T-helper 2 cell treated with Interferon-gamma antibody and Interleukin-4, amounts not matched to agents 5 μg/mL and 100 μg/mL, for 36 hours (primary cell): ENCODE results near the gene BICDL2.
A peak's percentile ranks its signal among the peaks of the same experiment; 100 is the strongest.
"Not testable (repeated sequence)": the region's sequence is repeated elsewhere in the genome, so short reads cannot be mapped to it uniquely, and the experiment has no call there.

Source experiments
- DNase-seq: peaks from one replicate; pipeline ENCODE4 v3.0.0; 2021; ENCODE audit warnings: low spot score
- H3K27ac Mint-ChIP-seq: one replicate; pipeline ENCODE4 v1.8.0; 2021; ENCODE audit warnings: mild to moderate bottlenecking, mixed read lengths
- H3K27me3 Mint-ChIP-seq: one replicate; pipeline ENCODE4 v1.8.0; 2021; ENCODE audit warnings: low read depth, mixed read lengths
- H3K36me3 Mint-ChIP-seq: one replicate; pipeline ENCODE4 v1.8.0; 2021; ENCODE audit warnings: low read depth, mixed read lengths
- H3K4me1 Mint-ChIP-seq: one replicate; pipeline ENCODE4 v1.8.0; 2021; ENCODE audit warnings: low read depth, mixed read lengths
- H3K4me3 Mint-ChIP-seq: one replicate; pipeline ENCODE4 v1.8.0; 2022; ENCODE audit warnings: mild to moderate bottlenecking, moderate library complexity, mixed read lengths
- H3K9me3 Mint-ChIP-seq: one replicate; pipeline ENCODE4 v1.8.0; 2021; ENCODE audit warnings: mixed read lengths

The BICDL2 gene

GRCh38 chr16:3072148-3072547, 35.4 kb upstream of the BICDL2 start:
- not testable (repeated sequence) for H3K27me3 Mint-ChIP-seq, DNase-seq, H3K9me3 Mint-ChIP-seq
- Mint-ChIP-seq H3K4me3 (peak overlapping the region; percentile 70), H3K36me3 (peaks cover 66% of the 10 kb centered on the region), H3K4me1 (peaks cover 72% of the 10 kb centered on the region), H3K27ac (peak overlapping the region; percentile 93)

GRCh38 chr16:3071655-3072054, 34.9 kb upstream of the BICDL2 start:
- H3K9me3 Mint-ChIP-seq = no peaks in the 10 kb centered on the region
- H3K4me3 Mint-ChIP-seq = peak overlapping the region; percentile 70
- H3K27me3 Mint-ChIP-seq = no peaks in the 10 kb centered on the region
- H3K36me3 Mint-ChIP-seq = peaks cover 64% of the 10 kb centered on the region
- no peak for DNase-seq
- peak overlapping the region; percentile 93 for H3K27ac Mint-ChIP-seq
- H3K4me1 Mint-ChIP-seq = peaks cover 67% of the 10 kb centered on the region

GRCh38 chr16:3070608-3071111, 33.9 kb upstream of the BICDL2 start:
- Mint-ChIP-seq H3K4me1 (peaks cover 59% of the 10 kb centered on the region), H3K9me3 (no peaks in the 10 kb centered on the region), H3K4me3 (peak overlapping the region; percentile 100), H3K36me3 (peaks cover 73% of the 10 kb centered on the region), H3K27ac (peak overlapping the region; percentile 93), H3K27me3 (no peaks in the 10 kb centered on the region)
- DNase-seq = no peak

- H3K36me3 Mint-ChIP-seq = peaks cover 67% of the 10 kb centered on the region
- DNase-seq, H3K27me3 Mint-ChIP-seq, H3K9me3 Mint-ChIP-seq: not testable (repeated sequence)
- peak overlapping the region; percentile 100 for H3K4me3 Mint-ChIP-seq
- H3K27ac Mint-ChIP-seq = peak overlapping the region; percentile 93
- H3K4me1 Mint-ChIP-seq = peaks cover 58% of the 10 kb centered on the region
Measured at GRCh38 chr16:3069146-3069545, 32.4 kb upstream of the BICDL2 start.

GRCh38 chr16:3068487-3068886, 31.7 kb upstream of the BICDL2 start:
- peak overlapping the region; percentile 100 for H3K4me3 Mint-ChIP-seq
- H3K4me1 Mint-ChIP-seq = peaks cover 55% of the 10 kb centered on the region
- peaks cover 60% of the 10 kb centered on the region for H3K36me3 Mint-ChIP-seq

GRCh38 chr16:3066440-3066748, 29.6 kb upstream of the BICDL2 start:
- H3K4me1 Mint-ChIP-seq = peaks cover 55% of the 10 kb centered on the region
- no peak for DNase-seq
- peak overlapping the region; percentile 98 for H3K27ac Mint-ChIP-seq
- peaks cover 62% of the 10 kb centered on the region for H3K36me3 Mint-ChIP-seq
- H3K27me3 Mint-ChIP-seq = no peaks in the 10 kb centered on the region
- peak overlapping the region; percentile 100 for H3K4me3 Mint-ChIP-seq
- peaks cover 4% of the 10 kb centered on the region for H3K9me3 Mint-ChIP-seq

More at GRCh38 chr16:3068487-3068886, 31.7 kb upstream of the BICDL2 start:
- no peaks in the 10 kb centered on the region for H3K9me3 Mint-ChIP-seq
- no peaks in the 10 kb centered on the region for H3K27me3 Mint-ChIP-seq
- DNase-seq = no peak
- H3K27ac Mint-ChIP-seq = peak overlapping the region; percentile 95

- peak overlapping the region; percentile 98 for H3K27ac Mint-ChIP-seq
- H3K36me3 Mint-ChIP-seq = peaks cover 59% of the 10 kb centered on the region
- H3K27me3 Mint-ChIP-seq = no peaks in the 10 kb centered on the region
- H3K4me3 Mint-ChIP-seq = peak overlapping the region; percentile 100
- no peak for DNase-seq
- peaks cover 50% of the 10 kb centered on the region for H3K4me1 Mint-ChIP-seq
- H3K9me3 Mint-ChIP-seq = peaks cover 4% of the 10 kb centered on the region
Measured at GRCh38 chr16:3065742-3066439, 29.1 kb upstream of the BICDL2 start.

GRCh38 chr16:3065069-3065741, 28.5 kb upstream of the BICDL2 start, which contains the start of gene IL32:
Gene IL32, plus strand, starts transcription at chr16:3065640. Its CDS starts 172 bp downstream, at chr16:3065812.
- Mint-ChIP-seq H3K4me3 (peak within 1 kb of the TSS; percentile 100), H3K27ac (peak within 1 kb of the TSS; percentile 98), H3K27me3 (no peaks in the 10 kb centered on the region), H3K36me3 (peaks cover 60% of the 10 kb centered on the region), H3K9me3 (peaks cover 4% of the 10 kb centered on the region), H3K4me1 (peaks cover 49% of the 10 kb centered on the region)
- peak; percentile 64 for DNase-seq

GRCh38 chr16:3063625-3064386, 27.1 kb upstream of the BICDL2 start:
- H3K9me3 Mint-ChIP-seq = peaks cover 4% of the 10 kb centered on the region
- DNase-seq = no peak
- H3K27ac Mint-ChIP-seq = peak overlapping the region; percentile 80
- peaks cover 48% of the 10 kb centered on the region for H3K4me1 Mint-ChIP-seq
- H3K36me3 Mint-ChIP-seq = peaks cover 56% of the 10 kb centered on the region
- no peaks in the 10 kb centered on the region for H3K27me3 Mint-ChIP-seq
- H3K4me3 Mint-ChIP-seq = peak overlapping the region; percentile 100

- H3K27ac Mint-ChIP-seq = peak overlapping the region; percentile 31
- peaks cover 4% of the 10 kb centered on the region for H3K9me3 Mint-ChIP-seq
- H3K4me1 Mint-ChIP-seq = peaks cover 43% of the 10 kb centered on the region
Measured at GRCh38 chr16:3062553-3062952, 25.8 kb upstream of the BICDL2 start.

GRCh38 chr16:3060339-3061127, 23.8 kb upstream of the BICDL2 start:
- Mint-ChIP-seq H3K4me1 (peaks cover 52% of the 10 kb centered on the region), H3K27ac (peak overlapping the region; percentile 93), H3K27me3 (no peaks in the 10 kb centered on the region), H3K36me3 (peaks cover 45% of the 10 kb centered on the region), H3K4me3 (peak overlapping the region; percentile 90), H3K9me3 (peaks cover 4% of the 10 kb centered on the region)
- DNase-seq = no peak

More at GRCh38 chr16:3062553-3062952, 25.8 kb upstream of the BICDL2 start:
- H3K27me3 Mint-ChIP-seq = no peaks in the 10 kb centered on the region
- no peak for DNase-seq
- H3K4me3 Mint-ChIP-seq = no peak overlapping the region
- H3K36me3 Mint-ChIP-seq = peaks cover 50% of the 10 kb centered on the region

- peaks cover 50% of the 10 kb centered on the region for H3K36me3 Mint-ChIP-seq
- H3K9me3 Mint-ChIP-seq = peaks cover 4% of the 10 kb centered on the region
- peak overlapping the region; percentile 93 for H3K27ac Mint-ChIP-seq
- no peaks in the 10 kb centered on the region for H3K27me3 Mint-ChIP-seq
- H3K4me1 Mint-ChIP-seq = peaks cover 52% of the 10 kb centered on the region
- DNase-seq = no peak
- H3K4me3 Mint-ChIP-seq = peak overlapping the region; percentile 90
Measured at GRCh38 chr16:3059723-3060242, 23.0 kb upstream of the BICDL2 start.
